Panc1 (cell line): Measurements from ENCODE around the gene VWF.

ENCODE experiments used
- TF ChIP-seq, protein P1 (sequence below): fragments of 450-650 bp; IDR thresholded peaks from 2 replicates; pipeline ENCODE4 v1.5.1; 2017; ENCODE audit warnings: mild to moderate bottlenecking
- TF ChIP-seq, protein P2 (sequence below), 2 experiments: IDR thresholded peaks; 2 replicates each; pipeline ENCODE4 v1.6.1; 2011 to 2012; ENCODE audit warnings: low read depth in 2 of 2, control low read depth in 1 of 2, low read length in 1 of 2, mild to moderate bottlenecking in 1 of 2, moderate library complexity in 1 of 2; ENCODE audit not compliant: insufficient read depth in 1 of 2

DNA sequence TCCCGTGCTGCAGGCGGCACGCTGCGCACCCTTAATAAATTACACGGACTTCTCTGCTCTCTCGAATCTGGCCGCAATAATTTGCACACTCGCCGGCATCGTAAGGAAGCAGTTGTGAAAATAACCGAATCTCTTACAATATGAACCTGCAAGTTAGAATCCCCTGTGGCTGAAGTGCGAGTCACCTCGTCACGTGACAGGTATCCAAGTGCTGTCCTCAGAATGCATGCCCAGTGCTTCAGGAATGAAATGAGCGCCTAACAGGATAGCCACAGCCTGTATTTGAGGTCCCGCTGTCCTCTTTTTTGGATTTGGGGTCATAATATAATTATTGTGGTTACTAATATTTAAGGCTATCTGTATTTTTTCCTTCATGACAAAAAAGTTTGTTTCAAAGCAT lies 82.0 kb downstream of the VWF start:
- TF ChIP-seq, protein P1, sequence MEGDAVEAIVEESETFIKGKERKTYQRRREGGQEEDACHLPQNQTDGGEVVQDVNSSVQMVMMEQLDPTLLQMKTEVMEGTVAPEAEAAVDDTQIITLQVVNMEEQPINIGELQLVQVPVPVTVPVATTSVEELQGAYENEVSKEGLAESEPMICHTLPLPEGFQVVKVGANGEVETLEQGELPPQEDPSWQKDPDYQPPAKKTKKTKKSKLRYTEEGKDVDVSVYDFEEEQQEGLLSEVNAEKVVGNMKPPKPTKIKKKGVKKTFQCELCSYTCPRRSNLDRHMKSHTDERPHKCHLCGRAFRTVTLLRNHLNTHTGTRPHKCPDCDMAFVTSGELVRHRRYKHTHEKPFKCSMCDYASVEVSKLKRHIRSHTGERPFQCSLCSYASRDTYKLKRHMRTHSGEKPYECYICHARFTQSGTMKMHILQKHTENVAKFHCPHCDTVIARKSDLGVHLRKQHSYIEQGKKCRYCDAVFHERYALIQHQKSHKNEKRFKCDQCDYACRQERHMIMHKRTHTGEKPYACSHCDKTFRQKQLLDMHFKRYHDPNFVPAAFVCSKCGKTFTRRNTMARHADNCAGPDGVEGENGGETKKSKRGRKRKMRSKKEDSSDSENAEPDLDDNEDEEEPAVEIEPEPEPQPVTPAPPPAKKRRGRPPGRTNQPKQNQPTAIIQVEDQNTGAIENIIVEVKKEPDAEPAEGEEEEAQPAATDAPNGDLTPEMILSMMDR, result no peak
- TF ChIP-seq, protein P2, sequence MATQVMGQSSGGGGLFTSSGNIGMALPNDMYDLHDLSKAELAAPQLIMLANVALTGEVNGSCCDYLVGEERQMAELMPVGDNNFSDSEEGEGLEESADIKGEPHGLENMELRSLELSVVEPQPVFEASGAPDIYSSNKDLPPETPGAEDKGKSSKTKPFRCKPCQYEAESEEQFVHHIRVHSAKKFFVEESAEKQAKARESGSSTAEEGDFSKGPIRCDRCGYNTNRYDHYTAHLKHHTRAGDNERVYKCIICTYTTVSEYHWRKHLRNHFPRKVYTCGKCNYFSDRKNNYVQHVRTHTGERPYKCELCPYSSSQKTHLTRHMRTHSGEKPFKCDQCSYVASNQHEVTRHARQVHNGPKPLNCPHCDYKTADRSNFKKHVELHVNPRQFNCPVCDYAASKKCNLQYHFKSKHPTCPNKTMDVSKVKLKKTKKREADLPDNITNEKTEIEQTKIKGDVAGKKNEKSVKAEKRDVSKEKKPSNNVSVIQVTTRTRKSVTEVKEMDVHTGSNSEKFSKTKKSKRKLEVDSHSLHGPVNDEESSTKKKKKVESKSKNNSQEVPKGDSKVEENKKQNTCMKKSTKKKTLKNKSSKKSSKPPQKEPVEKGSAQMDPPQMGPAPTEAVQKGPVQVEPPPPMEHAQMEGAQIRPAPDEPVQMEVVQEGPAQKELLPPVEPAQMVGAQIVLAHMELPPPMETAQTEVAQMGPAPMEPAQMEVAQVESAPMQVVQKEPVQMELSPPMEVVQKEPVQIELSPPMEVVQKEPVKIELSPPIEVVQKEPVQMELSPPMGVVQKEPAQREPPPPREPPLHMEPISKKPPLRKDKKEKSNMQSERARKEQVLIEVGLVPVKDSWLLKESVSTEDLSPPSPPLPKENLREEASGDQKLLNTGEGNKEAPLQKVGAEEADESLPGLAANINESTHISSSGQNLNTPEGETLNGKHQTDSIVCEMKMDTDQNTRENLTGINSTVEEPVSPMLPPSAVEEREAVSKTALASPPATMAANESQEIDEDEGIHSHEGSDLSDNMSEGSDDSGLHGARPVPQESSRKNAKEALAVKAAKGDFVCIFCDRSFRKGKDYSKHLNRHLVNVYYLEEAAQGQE (IDR thresholded peaks at IDR 0.05; ENCODE audit: insufficient read depth in 1 of 2, low read depth in 2 of 2, low read length in 1 of 2), result no peak
